Keratinocyte (primary cell): ENCODE results near the gene R3HDM2. TPM values are rescaled to one million over a fixed set of nuclear protein-coding genes. Genes with fewer than 3 reads are reported as not detected.

ENCODE experiments used
- DNase-seq: peaks from one replicate; pipeline ENCODE4 v3.0.0-alpha.2; 2011; ENCODE audit warnings: low read depth, missing footprints, low spot score
- FAIRE-seq: peaks from 2 replicates; lab custom pipeline; 2011; peaks lifted over from hg19 to GRCh38; lab: Jason Lieb, UNC
- H2AFZ ChIP-seq: 2 replicates; pipeline ENCODE4 v1.6.0; 2012; ENCODE audit warnings: low read length, control low read depth, inconsistent platforms; ENCODE audit not compliant: control insufficient read depth
- H3K27ac ChIP-seq: 2 replicates; pipeline ENCODE4 v1.5.1; 2011; ENCODE audit warnings: low read length; ENCODE audit not compliant: control insufficient read depth, insufficient read depth
- H3K27me3 ChIP-seq: 3 replicates; pipeline ENCODE4 v1.6.0; 2011; ENCODE audit warnings: low read length; ENCODE audit not compliant: control insufficient read depth, insufficient read depth; ENCODE audit errors: extremely low read depth
- H3K36me3 ChIP-seq, 2 experiments: 2 replicates in 1 of 2; 3 replicates in 1 of 2; pipeline ENCODE4 v1.5.1; 2011; ENCODE audit warnings: low read length in 2 of 2, mild to moderate bottlenecking in 1 of 2; ENCODE audit not compliant: control insufficient read depth in 2 of 2, insufficient read depth in 2 of 2; ENCODE audit errors: extremely low read depth in 1 of 2
- H3K4me1 ChIP-seq: 3 replicates; pipeline ENCODE4 v1.5.1; 2011; ENCODE audit warnings: low read length; ENCODE audit not compliant: control insufficient read depth, insufficient read depth; ENCODE audit errors: extremely low read depth
- H3K4me2 ChIP-seq: 3 replicates; pipeline ENCODE4 v1.6.0; 2011; ENCODE audit warnings: low read depth, low read length; ENCODE audit not compliant: control insufficient read depth, insufficient read depth; ENCODE audit errors: extremely low read depth
- H3K4me3 ChIP-seq, 3 experiments: fragments of 200-600 bp in 1 of 3; sonication (generic) in 1 of 3; 2 replicates in 2 of 3; 3 replicates in 1 of 3; pipeline ENCODE4 v1.5.1; 2011 to 2016; ENCODE audit warnings: low read length in 3 of 3, mild to moderate bottlenecking in 3 of 3, control low read depth in 2 of 3, inconsistent platforms in 1 of 3, low read depth in 1 of 3, mixed read lengths in 1 of 3, mixed run types in 1 of 3, moderate library complexity in 1 of 3; ENCODE audit not compliant: control insufficient read depth in 2 of 3, insufficient read depth in 2 of 3; ENCODE audit errors: extremely low read depth in 1 of 3
- H3K79me2 ChIP-seq: 2 replicates; pipeline ENCODE4 v1.6.0; 2012; ENCODE audit warnings: low read length; ENCODE audit not compliant: control insufficient read depth, insufficient read depth
- H3K9ac ChIP-seq: 3 replicates; pipeline ENCODE4 v1.6.0; 2011; ENCODE audit warnings: low read length; ENCODE audit not compliant: control insufficient read depth, insufficient read depth; ENCODE audit errors: extremely low read depth
- H3K9me1 ChIP-seq: 3 replicates; pipeline ENCODE4 v1.6.0; 2011; ENCODE audit warnings: low read length; ENCODE audit not compliant: control insufficient read depth, insufficient read depth; ENCODE audit errors: extremely low read depth
- H3K9me3 ChIP-seq: 2 replicates; pipeline ENCODE4 v1.5.1; 2012; ENCODE audit warnings: low read depth, low read length; ENCODE audit not compliant: control insufficient read depth
- H4K20me1 ChIP-seq: 3 replicates; pipeline ENCODE4 v1.6.0; 2011; ENCODE audit warnings: low read length; ENCODE audit not compliant: control insufficient read depth, insufficient read depth; ENCODE audit errors: extremely low read depth
- EZH2 ChIP-seq: IDR thresholded peaks from one replicate; pipeline ENCODE4 v1.6.1; 2012; ENCODE audit warnings: inconsistent platforms, mild to moderate bottlenecking, low read length, moderate library complexity
- dilution Hi-C: fragments of 300-500 bp; cut with MboI; formaldehyde crosslinking; loops from one replicate; pipeline ENCODE4 v1.7.0; 2020; ENCODE audit warnings: low sequenced_read_pairs; ENCODE audit not compliant: extremely low pct_ligation_motif_present
- polyA plus RNA-seq, 5 experiments: library from polyadenylated mRNA; depleted of rRNA in 3 of 5; stranded (reverse) in 3 of 5; stranded (forward) in 1 of 5; unstranded in 1 of 5; fragments of >200 nt; gene quantifications; 1 replicate in 1 of 5; 2 replicates in 3 of 5; 3 replicates in 1 of 5; pipeline versions ENCODE4 v1.2.1 to v1.2.3, GENCODE V29; 2011 to 2012; ENCODE audit warnings: missing spikeins in 2 of 5, low read depth in 1 of 5, low replicate concordance in 1 of 5
- TF ChIP-seq, protein P1 (sequence below), 3 experiments: IDR thresholded peaks in 1 of 3; conservative IDR thresholded peaks in 1 of 3; optimal IDR thresholded peaks in 1 of 3; 2 replicates in 2 of 3; 3 replicates in 1 of 3; pipeline versions ENCODE3 to v1.5.1; 2011; ENCODE audit warnings: low read length in 3 of 3, mild to moderate bottlenecking in 3 of 3, moderate library complexity in 2 of 3, control low read depth in 1 of 3, inconsistent platforms in 1 of 3; ENCODE audit not compliant: insufficient read depth in 2 of 3; ENCODE audit errors: extremely low read depth in 1 of 3

The R3HDM2 gene
- polyA plus RNA-seq, 1 donor (not counting 4 experiments of a cell fraction or from before 2014, with no cell fraction given), result 11.1 TPM

- Histone ChIP-seq H3K9ac (no peak overlapping the region), H4K20me1 (no peaks in the 10 kb centered on the region), H3K4me3 (no peak overlapping the region), H3K79me2 (no peaks in the 10 kb centered on the region), H3K36me3 (peaks cover 17 to 24% of the 10 kb centered on the region in 2 experiments), H2AFZ (no peak overlapping the region), H3K27me3 (peaks cover 39% of the 10 kb centered on the region), H3K27ac (no peak overlapping the region), H3K9me3 (no peaks in the 10 kb centered on the region), H3K4me2 (peak overlapping the region; percentile 94), H3K9me1 (no peaks in the 10 kb centered on the region), H3K4me1 (peaks cover 73% of the 10 kb centered on the region)
- FAIRE-seq, result peak; percentile 51
- DNase-seq, result no peak
- dilution Hi-C loops, result no loop called here
- TF ChIP-seq, protein P1, sequence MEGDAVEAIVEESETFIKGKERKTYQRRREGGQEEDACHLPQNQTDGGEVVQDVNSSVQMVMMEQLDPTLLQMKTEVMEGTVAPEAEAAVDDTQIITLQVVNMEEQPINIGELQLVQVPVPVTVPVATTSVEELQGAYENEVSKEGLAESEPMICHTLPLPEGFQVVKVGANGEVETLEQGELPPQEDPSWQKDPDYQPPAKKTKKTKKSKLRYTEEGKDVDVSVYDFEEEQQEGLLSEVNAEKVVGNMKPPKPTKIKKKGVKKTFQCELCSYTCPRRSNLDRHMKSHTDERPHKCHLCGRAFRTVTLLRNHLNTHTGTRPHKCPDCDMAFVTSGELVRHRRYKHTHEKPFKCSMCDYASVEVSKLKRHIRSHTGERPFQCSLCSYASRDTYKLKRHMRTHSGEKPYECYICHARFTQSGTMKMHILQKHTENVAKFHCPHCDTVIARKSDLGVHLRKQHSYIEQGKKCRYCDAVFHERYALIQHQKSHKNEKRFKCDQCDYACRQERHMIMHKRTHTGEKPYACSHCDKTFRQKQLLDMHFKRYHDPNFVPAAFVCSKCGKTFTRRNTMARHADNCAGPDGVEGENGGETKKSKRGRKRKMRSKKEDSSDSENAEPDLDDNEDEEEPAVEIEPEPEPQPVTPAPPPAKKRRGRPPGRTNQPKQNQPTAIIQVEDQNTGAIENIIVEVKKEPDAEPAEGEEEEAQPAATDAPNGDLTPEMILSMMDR (optimal IDR thresholded peaks at IDR 0.05 in 1 of 3, IDR thresholded peaks at IDR 0.05 in 1 of 3, conservative IDR thresholded peaks at IDR 0.05 in 1 of 3; ENCODE audit: extremely low read depth in 1 of 3, insufficient read depth in 2 of 3, low read length in 3 of 3), result no peak
- no peak for TF ChIP-seq EZH2
Observed at GRCh38 chr12:57237596-57237931, 193.3 kb downstream of the R3HDM2 start.

GRCh38 chr12:57236925-57237595 lies 193.8 kb downstream of the R3HDM2 start:
- H2AFZ ChIP-seq, result no peak overlapping the region
- peak overlapping the region; percentile 37 for H3K9ac ChIP-seq
- H3K27me3 ChIP-seq, result peaks cover 33% of the 10 kb centered on the region
- DNase-seq (no peak), FAIRE-seq (peak; percentile 52)
- H3K4me2 ChIP-seq, result peak overlapping the region; percentile 94
- H3K27ac ChIP-seq, result no peak overlapping the region
- H3K4me3 ChIP-seq, result peak overlapping the region; percentile 5 to 39 (median 19)
- H3K79me2 ChIP-seq, result no peaks in the 10 kb centered on the region
- peaks cover 17 to 29% of the 10 kb centered on the region in 2 experiments for H3K36me3 ChIP-seq
- peaks cover 73% of the 10 kb centered on the region for H3K4me1 ChIP-seq
- dilution Hi-C loops, result no loop called here
- H4K20me1 ChIP-seq, result no peaks in the 10 kb centered on the region
- H3K9me3 ChIP-seq, result no peaks in the 10 kb centered on the region
- H3K9me1 ChIP-seq, result no peaks in the 10 kb centered on the region
- TF ChIP-seq, protein P1 (optimal IDR thresholded peaks at IDR 0.05 in 1 of 3, IDR thresholded peaks at IDR 0.05 in 1 of 3, conservative IDR thresholded peaks at IDR 0.05 in 1 of 3; ENCODE audit: extremely low read depth in 1 of 3, insufficient read depth in 2 of 3, low read length in 3 of 3), result no peak
- TF ChIP-seq EZH2, result no peak
